Fibroblast of lung (primary cell): ENCODE results near the gene SYNE1. TPM values are rescaled to one million over a fixed set of nuclear protein-coding genes. Genes with fewer than 3 reads are reported as not detected.
A peak's percentile ranks its signal among the peaks of the same experiment; 100 is the strongest.

ENCODE experiments used
- DNase-seq, 2 donors: peaks; one replicate each; pipeline versions ENCODE4 v3.0.0 to v3.0.0-alpha.2; 2010; ENCODE audit warnings: low read depth in 2 of 2
- H2AFZ ChIP-seq: 2 replicates; pipeline ENCODE4 v1.5.1; 2012; ENCODE audit warnings: low read length, control low read depth, inconsistent platforms
- H3K27ac ChIP-seq: 2 replicates; pipeline ENCODE4 v1.5.1; 2011; ENCODE audit warnings: low read length, control low read depth; ENCODE audit not compliant: insufficient read depth
- H3K27me3 ChIP-seq: 2 replicates; pipeline ENCODE4 v1.5.1; 2011; ENCODE audit warnings: mild to moderate bottlenecking, low read length; ENCODE audit not compliant: control insufficient read depth, insufficient read depth
- H3K36me3 ChIP-seq: 2 replicates; pipeline ENCODE4 v1.5.1; 2011; ENCODE audit warnings: low read length; ENCODE audit not compliant: control insufficient read depth, insufficient read depth
- H3K4me1 ChIP-seq: 2 replicates; pipeline ENCODE4 v1.5.1; 2011; ENCODE audit warnings: low read length; ENCODE audit not compliant: control insufficient read depth, insufficient read depth; ENCODE audit errors: extremely low read depth
- H3K4me2 ChIP-seq: 2 replicates; pipeline ENCODE4 v1.5.1; 2011; ENCODE audit warnings: low read length, control low read depth; ENCODE audit not compliant: insufficient read depth; ENCODE audit errors: extremely low read depth
- H3K4me3 ChIP-seq, 4 experiments: fragments of 200-600 bp in 1 of 4; sonication (generic) in 1 of 4; replicated peaks in 1 of 4; 2 replicates each; pipeline ENCODE4 v1.5.1; 2011 to 2016; ENCODE audit warnings: low read length in 4 of 4, low read depth in 3 of 4, mild to moderate bottlenecking in 3 of 4, control low read depth in 2 of 4, inconsistent platforms in 1 of 4, mixed read lengths in 1 of 4; ENCODE audit not compliant: insufficient read depth in 1 of 4; ENCODE audit errors: control extremely low read depth in 1 of 4
- H3K79me2 ChIP-seq: 2 replicates; pipeline ENCODE4 v1.5.1; 2012; ENCODE audit warnings: mild to moderate bottlenecking, low read length, inconsistent platforms; ENCODE audit not compliant: control insufficient read depth, insufficient read depth
- H3K9ac ChIP-seq: 2 replicates; pipeline ENCODE4 v1.5.1; 2011; ENCODE audit warnings: mild to moderate bottlenecking, low read length, control low read depth; ENCODE audit not compliant: insufficient read depth
- H3K9me3 ChIP-seq: 2 replicates; pipeline ENCODE4 v1.5.1; 2012; ENCODE audit warnings: low read depth, low read length; ENCODE audit not compliant: control insufficient read depth, insufficient read depth
- H4K20me1 ChIP-seq: 2 replicates; pipeline ENCODE4 v1.5.1; 2011; ENCODE audit warnings: low read length; ENCODE audit not compliant: control insufficient read depth, insufficient read depth; ENCODE audit errors: extremely low read depth
- CTCF ChIP-seq, 2 donors: IDR thresholded peaks in 1 of 2; conservative IDR thresholded peaks in 1 of 2; 1 replicate in 1 of 2; 2 replicates in 1 of 2; pipeline ENCODE4 v1.5.1; 2011 to 2012; ENCODE audit warnings: low read length in 2 of 2, control low read depth in 1 of 2, inconsistent platforms in 1 of 2, low read depth in 1 of 2, mild to moderate bottlenecking in 1 of 2
- EZH2 ChIP-seq: IDR thresholded peaks from 2 replicates; pipeline ENCODE4 v1.5.1; 2012; ENCODE audit warnings: low read length, control low read depth, mild to moderate bottlenecking; ENCODE audit errors: missing control alignments
- polyA plus RNA-seq, 2 donors: library from polyadenylated mRNA; depleted of rRNA in 1 of 2; stranded (reverse) in 1 of 2; unstranded in 1 of 2; fragments of >200 nt; gene quantifications; 2 replicates each; pipeline ENCODE4 v1.2.1, GENCODE V29; 2011 to 2012; ENCODE audit warnings: missing spikeins in 1 of 2
- total RNA-seq: library from RNA; depleted of rRNA; stranded (reverse); fragments of >200 nt; gene quantifications from 2 replicates; pipeline ENCODE4 v1.2.1, GENCODE V29; 2014

The SYNE1 gene
- total and polyA plus RNA-seq, 2 donors (not counting 1 experiment from before 2014, with no cell fraction given), result 21.7 to 219 TPM

GRCh38 chr6:152206072-152206818, 430.9 kb downstream of the SYNE1 start:
- no peak overlapping the region for H3K4me3 ChIP-seq
- no peak overlapping the region for H3K4me2 ChIP-seq
- no peaks in the 10 kb centered on the region for H4K20me1 ChIP-seq
- no peaks in the 10 kb centered on the region for H3K9me3 ChIP-seq
- no peaks in the 10 kb centered on the region for H3K27me3 ChIP-seq
- no peaks in the 10 kb centered on the region for H3K4me1 ChIP-seq
- H3K36me3 ChIP-seq, result peaks cover 1% of the 10 kb centered on the region
- no peaks in the 10 kb centered on the region for H3K79me2 ChIP-seq
- DNase-seq, result peak in 1 of 2 donors; percentile 17
- H3K27ac ChIP-seq, result no peak overlapping the region
- H2AFZ ChIP-seq, result no peak overlapping the region
- H3K9ac ChIP-seq, result no peak overlapping the region
- no peak for TF ChIP-seq EZH2
- TF ChIP-seq CTCF (conservative IDR thresholded peaks at IDR 0.05 in 1 of 2, IDR thresholded peaks at IDR 0.05 in 1 of 2; ENCODE audit: low read depth in 1 of 2, low read length in 2 of 2), result peak; percentile 44 to 53

GRCh38 chr6:152204591-152204990, 432.6 kb downstream of the SYNE1 start:
- Histone ChIP-seq H3K4me2 (no peak overlapping the region), H3K27me3 (no peaks in the 10 kb centered on the region), H3K9me3 (no peaks in the 10 kb centered on the region), H3K4me3 (no peak overlapping the region), H3K79me2 (no peaks in the 10 kb centered on the region), H3K4me1 (no peaks in the 10 kb centered on the region), H3K9ac (no peak overlapping the region), H2AFZ (no peak overlapping the region), H3K27ac (no peak overlapping the region), H3K36me3 (peaks cover 1% of the 10 kb centered on the region), H4K20me1 (no peaks in the 10 kb centered on the region)
- DNase-seq, result no peak
- no peak for TF ChIP-seq EZH2
- TF ChIP-seq CTCF (conservative IDR thresholded peaks at IDR 0.05 in 1 of 2, IDR thresholded peaks at IDR 0.05 in 1 of 2; ENCODE audit: low read depth in 1 of 2, low read length in 2 of 2), result no peak

- Histone ChIP-seq H3K4me3 (no peak overlapping the region), H3K4me1 (no peaks in the 10 kb centered on the region), H3K27me3 (no peaks in the 10 kb centered on the region), H3K9me3 (no peaks in the 10 kb centered on the region), H3K4me2 (no peak overlapping the region), H3K79me2 (no peaks in the 10 kb centered on the region), H3K27ac (no peak overlapping the region), H4K20me1 (no peaks in the 10 kb centered on the region), H3K36me3 (peaks cover 4% of the 10 kb centered on the region), H2AFZ (no peak overlapping the region), H3K9ac (no peak overlapping the region)
- TF ChIP-seq CTCF (conservative IDR thresholded peaks at IDR 0.05 in 1 of 2, IDR thresholded peaks at IDR 0.05 in 1 of 2; ENCODE audit: low read depth in 1 of 2, low read length in 2 of 2) (no peak), EZH2 (no peak)
- DNase-seq, result no peak
These were observed 436.0 kb downstream of the SYNE1 start for GRCh38 chr6:152201120-152201519.
